Activated naive CD4-positive, alpha-beta T cell treated with anti-CD3 and anti-CD28 coated beads, Interleukin-2, amount 10 ng/mL, durations not matched to agents 7 days and 5 days (primary cell): Measurements from ENCODE around the gene DIO3.

Source experiments
- CTCF ChIA-PET: fragments of 350-600 bp; sonication (Branson Sonifier 250); formaldehyde crosslinking; loops from one replicate; lab custom pipeline; 2021; ENCODE audit warnings: antibody characterized with exemption; lab: Charles Lee
- DNase-seq: peaks from one replicate; pipeline ENCODE4 v3.0.0-alpha.2; 2020
- H3K27ac Mint-ChIP-seq: one replicate; pipeline ENCODE4 v1.8.0; 2021; ENCODE audit warnings: mild to moderate bottlenecking, moderate library complexity, mixed read lengths
- H3K27me3 Mint-ChIP-seq: one replicate; pipeline ENCODE4 v1.8.0; 2021; ENCODE audit warnings: mild to moderate bottlenecking, mixed read lengths
- H3K36me3 Mint-ChIP-seq: one replicate; pipeline ENCODE4 v1.8.0; 2021; ENCODE audit warnings: mixed read lengths
- H3K4me1 Mint-ChIP-seq: one replicate; pipeline ENCODE4 v1.8.0; 2021; ENCODE audit warnings: mixed read lengths
- H3K4me3 Mint-ChIP-seq: one replicate; pipeline ENCODE4 v1.8.0; 2021; ENCODE audit warnings: mild to moderate bottlenecking, moderate library complexity, mixed read lengths
- H3K9me3 Mint-ChIP-seq: one replicate; pipeline ENCODE4 v1.8.0; 2021; ENCODE audit warnings: mixed read lengths

DIO3 gene

DNA sequence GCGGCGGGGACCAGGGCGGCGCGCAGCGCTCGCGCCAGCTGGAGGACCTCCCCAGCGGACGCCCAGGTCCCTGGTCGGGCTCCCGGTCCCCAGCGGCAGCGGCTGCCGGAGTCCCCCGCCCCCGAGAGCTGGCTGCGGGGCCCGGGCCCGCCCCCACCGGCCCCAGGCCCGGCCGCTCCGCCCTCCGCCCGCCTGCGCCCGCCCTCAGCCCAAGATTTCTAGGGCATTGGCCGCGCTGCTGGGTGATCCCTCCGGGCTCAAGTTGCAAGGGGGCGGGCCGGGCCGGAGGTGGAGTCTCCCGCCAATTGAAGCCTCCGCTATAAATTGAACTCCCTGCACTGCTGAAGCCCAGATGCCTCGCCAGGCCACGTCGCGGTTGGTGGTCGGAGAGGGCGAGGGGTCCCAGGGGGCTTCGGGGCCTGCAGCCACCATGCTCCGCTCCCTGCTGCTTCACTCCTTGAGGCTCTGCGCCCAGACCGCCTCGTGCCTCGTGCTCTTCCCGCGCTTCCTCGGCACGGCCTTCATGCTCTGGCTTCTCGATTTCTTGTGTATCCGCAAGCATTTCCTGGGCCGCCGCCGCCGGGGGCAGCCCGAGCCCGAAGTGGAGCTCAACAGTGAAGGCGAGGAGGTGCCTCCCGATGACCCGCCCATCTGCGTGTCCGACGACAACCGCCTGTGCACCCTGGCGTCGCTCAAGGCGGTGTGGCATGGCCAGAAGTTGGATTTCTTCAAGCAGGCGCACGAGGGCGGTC lies at the start of gene DIO3:
TSS of gene DIO3 (plus strand) at position 351 of the 752 bp plus-strand sequence.
- Mint-ChIP-seq H3K27me3 (peaks cover 92% of the 10 kb centered on the region), H3K27ac (peak within 1 kb of the TSS; percentile 24), H3K36me3 (peaks cover 11% of the 10 kb centered on the region), H3K4me1 (peaks cover 4% of the 10 kb centered on the region), H3K4me3 (peak within 1 kb of the TSS; percentile 59), H3K9me3 (peaks cover 6% of the 10 kb centered on the region)
- CTCF ChIA-PET, result no interaction called here
- DNase-seq, result no peak

DNA sequence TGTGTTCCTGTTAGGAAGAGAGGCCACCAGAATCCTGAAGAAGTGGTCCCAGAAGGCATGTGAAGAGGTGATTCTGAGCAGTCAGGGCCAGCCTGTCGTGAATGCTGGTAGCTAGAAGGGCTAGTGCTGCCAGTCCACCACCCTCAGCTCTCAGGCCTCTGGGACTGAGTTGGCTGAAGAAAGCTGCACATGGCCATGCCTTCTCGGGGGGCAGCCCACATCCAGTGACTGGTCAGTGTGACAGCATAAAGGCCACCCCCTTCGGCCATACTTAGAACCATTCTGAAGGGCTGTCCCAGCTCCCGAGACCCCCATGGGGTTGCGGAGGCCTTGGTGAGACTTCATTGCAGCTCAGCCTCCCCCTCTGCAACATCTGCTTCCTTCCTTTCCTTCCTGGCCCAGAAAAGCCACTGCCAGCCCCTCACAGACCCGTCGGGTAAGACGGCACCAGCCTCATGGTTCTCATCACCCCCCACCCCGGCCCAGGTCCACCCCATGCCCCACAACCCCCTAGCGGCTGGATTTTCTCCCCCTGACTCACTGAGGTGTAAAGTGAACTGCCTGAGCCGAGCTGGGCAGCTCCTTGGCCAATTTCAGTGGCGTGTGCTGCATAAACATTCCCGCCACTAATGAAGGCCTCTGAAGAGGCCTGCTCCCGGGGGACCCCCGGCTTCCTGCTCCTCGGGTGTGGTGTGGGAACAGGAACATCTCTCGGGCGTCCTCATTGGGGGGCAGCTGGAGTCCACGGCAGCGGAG lies 49.5 kb upstream of the DIO3 start:
- Mint-ChIP-seq H3K4me3 (no peak overlapping the region), H3K36me3 (no peaks in the 10 kb centered on the region), H3K9me3 (peaks cover 10% of the 10 kb centered on the region), H3K27me3 (peaks cover 4% of the 10 kb centered on the region), H3K27ac (no peak overlapping the region), H3K4me1 (no peaks in the 10 kb centered on the region)
- DNase-seq, result no peak
- CTCF ChIA-PET, result no interaction called here

DNA sequence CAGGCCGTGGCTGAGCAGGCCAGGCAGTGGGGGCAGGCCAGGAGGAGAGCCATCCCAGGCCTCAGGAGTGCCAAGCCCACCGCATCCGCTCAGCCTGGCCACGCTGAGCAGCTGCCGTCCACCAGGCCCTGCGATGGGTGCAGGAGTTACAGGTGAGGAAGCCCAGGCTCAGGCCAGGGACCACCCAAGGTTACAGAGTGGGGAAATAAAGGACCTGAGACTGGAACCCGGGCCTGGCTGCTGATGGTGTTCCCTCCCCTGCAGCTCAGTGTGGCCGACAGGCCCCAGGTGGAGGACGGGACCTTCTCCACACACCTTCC lies 49.0 kb upstream of the DIO3 start:
- CTCF ChIA-PET, result no interaction called here
- Mint-ChIP-seq H3K4me1 (no peaks in the 10 kb centered on the region), H3K27ac (no peak overlapping the region), H3K4me3 (no peak overlapping the region), H3K27me3 (peaks cover 4% of the 10 kb centered on the region), H3K9me3 (peaks cover 10% of the 10 kb centered on the region), H3K36me3 (no peaks in the 10 kb centered on the region)
- no peak for DNase-seq

DNA sequence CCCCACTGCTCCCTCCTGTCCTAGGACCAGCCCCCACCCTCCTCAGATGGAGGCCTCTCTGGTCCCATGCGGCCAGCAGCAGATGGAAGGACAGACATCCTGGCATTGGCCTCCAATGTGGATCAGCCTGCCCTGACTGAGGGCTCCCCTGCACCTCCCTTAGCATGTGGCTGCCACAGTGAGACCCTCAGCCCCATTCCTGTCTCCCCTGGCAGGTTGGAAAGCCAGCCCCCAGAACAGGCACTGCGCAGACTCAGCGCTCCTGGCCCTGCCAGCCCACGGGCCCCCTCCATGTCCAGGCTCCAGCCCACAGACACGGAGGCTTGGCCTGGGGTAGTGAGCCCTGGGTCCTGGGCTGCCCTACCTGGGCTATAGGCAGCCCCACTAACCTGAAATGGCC lies 47.2 kb upstream of the DIO3 start:
- Mint-ChIP-seq H3K27ac (no peak overlapping the region), H3K4me1 (no peaks in the 10 kb centered on the region), H3K4me3 (no peak overlapping the region), H3K9me3 (peaks cover 10% of the 10 kb centered on the region), H3K27me3 (peaks cover 4% of the 10 kb centered on the region), H3K36me3 (no peaks in the 10 kb centered on the region)
- CTCF ChIA-PET, result no interaction called here
- no peak for DNase-seq

DNA sequence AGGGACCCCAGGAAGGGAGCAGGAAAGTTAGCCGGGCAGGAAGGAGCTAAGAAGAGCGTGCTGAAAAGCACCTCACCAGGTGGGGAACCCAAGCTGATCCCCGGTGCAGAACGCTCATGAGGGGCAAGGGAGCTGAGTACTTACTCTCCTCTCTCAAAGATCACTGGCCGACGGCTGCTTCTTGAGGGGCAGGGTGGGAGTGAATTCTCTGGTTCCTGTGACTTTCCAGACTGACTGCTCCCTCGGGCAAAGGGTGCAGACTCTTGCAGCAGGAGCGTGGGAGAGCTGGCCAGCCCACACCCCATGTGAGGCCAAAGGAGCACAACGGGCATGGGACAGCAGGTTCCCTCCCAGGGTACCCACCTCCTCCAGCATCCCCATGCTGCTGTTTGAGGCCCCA lies 44.9 kb upstream of the DIO3 start:
- CTCF ChIA-PET, result no interaction called here
- peaks cover 2% of the 10 kb centered on the region for H3K27me3 Mint-ChIP-seq
- DNase-seq, result no peak
- H3K27ac Mint-ChIP-seq, result no peak overlapping the region
- H3K36me3 Mint-ChIP-seq, result no peaks in the 10 kb centered on the region
- H3K9me3 Mint-ChIP-seq, result peaks cover 10% of the 10 kb centered on the region
- no peak overlapping the region for H3K4me3 Mint-ChIP-seq
- H3K4me1 Mint-ChIP-seq, result no peaks in the 10 kb centered on the region

DNA sequence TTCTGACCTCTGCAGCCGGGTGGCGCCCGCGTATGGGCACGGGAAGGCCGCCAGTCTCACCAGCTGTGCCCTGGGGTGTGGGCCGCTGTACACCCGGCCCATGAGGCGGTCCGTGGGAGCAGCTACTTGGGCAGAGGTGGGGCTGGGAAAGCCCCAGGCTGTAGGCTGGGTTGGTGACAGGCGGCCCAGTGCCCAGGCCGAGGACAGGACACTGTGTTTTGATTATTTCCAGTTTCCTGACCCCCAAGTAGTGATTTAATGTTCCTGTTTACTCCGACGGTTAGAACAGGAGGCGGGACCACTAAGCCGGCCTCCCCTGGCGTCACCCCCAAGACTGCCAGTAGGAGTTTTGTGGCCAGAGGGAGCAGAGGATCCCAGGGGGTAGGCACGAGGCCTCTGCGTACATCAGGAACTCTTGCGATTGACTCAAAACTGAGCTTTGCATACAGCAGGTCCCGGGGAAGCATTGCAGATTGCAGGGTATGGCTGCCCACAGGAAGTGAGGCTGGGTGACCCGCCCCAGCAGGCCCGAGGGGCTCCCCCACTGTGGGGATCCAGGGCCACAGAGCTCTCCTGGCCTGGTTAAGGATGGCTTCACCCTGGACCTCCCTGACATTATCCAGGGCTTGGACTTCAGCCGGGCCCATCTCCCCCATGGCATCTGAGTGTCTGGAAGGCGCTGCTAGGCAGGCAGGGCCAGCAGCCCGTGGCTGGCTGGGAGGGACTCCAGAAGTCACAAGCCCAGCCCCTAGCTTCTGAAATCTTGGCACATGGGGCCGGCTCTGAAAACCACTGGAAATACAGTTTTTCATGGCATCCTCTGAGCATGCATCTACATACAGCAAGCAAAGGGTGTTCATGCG lies 42.5 kb upstream of the DIO3 start:
- CTCF ChIA-PET, result no interaction called here
- H3K36me3 Mint-ChIP-seq, result no peaks in the 10 kb centered on the region
- no peak for DNase-seq
- peaks cover 10% of the 10 kb centered on the region for H3K9me3 Mint-ChIP-seq
- no peak overlapping the region for H3K4me3 Mint-ChIP-seq
- no peaks in the 10 kb centered on the region for H3K4me1 Mint-ChIP-seq
- H3K27ac Mint-ChIP-seq, result no peak overlapping the region
- H3K27me3 Mint-ChIP-seq, result no peaks in the 10 kb centered on the region

DNA sequence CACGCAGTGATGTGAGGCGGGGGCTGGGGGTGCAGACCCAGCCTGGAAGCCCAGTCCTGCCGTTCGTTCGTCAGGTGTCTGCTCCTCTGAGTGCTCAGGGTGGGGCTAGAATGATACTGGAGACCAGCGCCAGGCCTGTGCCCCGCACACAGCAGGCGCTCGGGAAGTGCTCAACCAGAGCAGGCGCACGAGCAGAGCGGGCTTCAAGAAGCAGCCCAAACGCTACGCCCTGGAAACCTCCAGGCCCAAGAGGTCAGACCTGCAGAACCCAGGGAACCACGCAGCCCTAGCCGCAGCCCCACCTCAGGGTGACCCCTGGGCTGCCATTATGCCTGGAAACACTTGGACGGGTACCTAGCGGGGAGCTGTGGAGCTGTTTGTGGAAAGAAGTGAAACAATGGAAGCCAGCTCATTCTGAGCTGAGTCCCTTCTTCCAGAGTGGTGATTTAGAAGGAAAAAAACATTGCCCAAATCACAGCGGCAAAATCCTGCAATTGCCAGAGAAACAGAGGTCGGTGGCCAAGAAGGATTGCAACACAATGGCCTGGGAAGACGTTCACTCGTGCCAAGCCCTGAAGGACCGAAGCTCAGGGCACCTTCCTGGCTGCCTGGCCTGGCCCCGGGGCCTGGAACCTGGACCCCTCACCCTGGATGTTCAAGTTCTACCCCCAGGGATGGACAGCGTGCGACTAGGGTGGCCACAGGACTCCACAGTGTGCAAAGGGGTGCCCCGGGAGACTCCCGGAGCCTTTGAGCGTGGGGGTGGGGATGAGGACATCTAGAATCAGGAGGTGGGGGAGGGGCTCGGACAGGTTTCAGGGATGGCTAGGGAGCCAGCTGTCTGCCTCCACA lies 40.4 kb upstream of the DIO3 start:
- peaks cover 4% of the 10 kb centered on the region for H3K9me3 Mint-ChIP-seq
- DNase-seq, result no peak
- H3K36me3 Mint-ChIP-seq, result no peaks in the 10 kb centered on the region
- H3K27ac Mint-ChIP-seq, result peak overlapping the region; percentile 72
- no peaks in the 10 kb centered on the region for H3K27me3 Mint-ChIP-seq
- no peaks in the 10 kb centered on the region for H3K4me1 Mint-ChIP-seq
- CTCF ChIA-PET, result no interaction called here
- no peak overlapping the region for H3K4me3 Mint-ChIP-seq

DNA sequence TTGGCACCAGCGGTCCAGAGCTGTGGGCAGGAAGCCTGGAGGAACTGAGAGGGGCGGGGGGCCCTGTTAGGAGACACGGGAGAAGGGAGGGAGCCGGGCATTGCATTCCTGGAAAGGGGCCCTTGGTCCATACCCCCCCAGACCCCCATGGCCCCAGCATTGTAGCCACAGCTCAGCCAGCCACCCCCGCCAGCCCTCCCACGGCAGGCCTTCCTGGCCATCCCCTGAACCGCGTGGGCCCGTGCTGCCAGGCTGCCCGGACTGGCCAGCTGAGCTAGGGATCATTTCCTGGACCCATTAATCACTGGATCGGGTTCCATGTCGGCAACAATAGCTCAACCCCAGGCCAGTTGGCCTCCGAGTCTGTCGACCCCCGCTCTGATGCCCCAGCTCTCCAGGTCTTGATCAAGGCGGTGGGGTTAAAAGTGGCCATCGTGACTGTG lies 39.8 kb upstream of the DIO3 start:
- DNase-seq, result no peak
- H3K27ac Mint-ChIP-seq, result no peak overlapping the region
- no peaks in the 10 kb centered on the region for H3K36me3 Mint-ChIP-seq
- CTCF ChIA-PET, result no interaction called here
- H3K27me3 Mint-ChIP-seq, result no peaks in the 10 kb centered on the region
- no peaks in the 10 kb centered on the region for H3K9me3 Mint-ChIP-seq
- no peaks in the 10 kb centered on the region for H3K4me1 Mint-ChIP-seq
- H3K4me3 Mint-ChIP-seq, result no peak overlapping the region

DNA sequence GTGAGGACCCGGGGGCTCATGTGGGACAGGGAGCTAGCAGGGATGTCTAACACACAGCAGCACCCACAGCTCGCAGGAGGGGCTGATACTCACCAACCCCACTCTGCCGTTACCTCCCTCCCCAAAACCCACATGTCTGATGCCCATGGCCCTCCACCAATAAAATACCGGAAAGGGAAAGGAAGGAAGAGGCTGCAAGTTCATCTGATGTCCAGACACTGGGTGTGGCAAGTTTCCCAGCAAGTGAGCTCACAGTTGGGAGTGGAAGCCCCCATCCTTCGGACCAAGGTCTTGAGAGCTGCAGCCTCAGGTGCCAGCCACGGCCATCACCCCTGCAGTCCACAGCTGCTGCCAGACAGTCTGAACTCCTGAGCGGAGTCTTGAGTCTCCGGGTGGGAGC lies 39.3 kb upstream of the DIO3 start:
- H3K4me3 Mint-ChIP-seq, result no peak overlapping the region
- no peak for DNase-seq
- no peaks in the 10 kb centered on the region for H3K9me3 Mint-ChIP-seq
- no peaks in the 10 kb centered on the region for H3K4me1 Mint-ChIP-seq
- no peaks in the 10 kb centered on the region for H3K27me3 Mint-ChIP-seq
- CTCF ChIA-PET, result no interaction called here
- no peak overlapping the region for H3K27ac Mint-ChIP-seq
- no peaks in the 10 kb centered on the region for H3K36me3 Mint-ChIP-seq

DNA sequence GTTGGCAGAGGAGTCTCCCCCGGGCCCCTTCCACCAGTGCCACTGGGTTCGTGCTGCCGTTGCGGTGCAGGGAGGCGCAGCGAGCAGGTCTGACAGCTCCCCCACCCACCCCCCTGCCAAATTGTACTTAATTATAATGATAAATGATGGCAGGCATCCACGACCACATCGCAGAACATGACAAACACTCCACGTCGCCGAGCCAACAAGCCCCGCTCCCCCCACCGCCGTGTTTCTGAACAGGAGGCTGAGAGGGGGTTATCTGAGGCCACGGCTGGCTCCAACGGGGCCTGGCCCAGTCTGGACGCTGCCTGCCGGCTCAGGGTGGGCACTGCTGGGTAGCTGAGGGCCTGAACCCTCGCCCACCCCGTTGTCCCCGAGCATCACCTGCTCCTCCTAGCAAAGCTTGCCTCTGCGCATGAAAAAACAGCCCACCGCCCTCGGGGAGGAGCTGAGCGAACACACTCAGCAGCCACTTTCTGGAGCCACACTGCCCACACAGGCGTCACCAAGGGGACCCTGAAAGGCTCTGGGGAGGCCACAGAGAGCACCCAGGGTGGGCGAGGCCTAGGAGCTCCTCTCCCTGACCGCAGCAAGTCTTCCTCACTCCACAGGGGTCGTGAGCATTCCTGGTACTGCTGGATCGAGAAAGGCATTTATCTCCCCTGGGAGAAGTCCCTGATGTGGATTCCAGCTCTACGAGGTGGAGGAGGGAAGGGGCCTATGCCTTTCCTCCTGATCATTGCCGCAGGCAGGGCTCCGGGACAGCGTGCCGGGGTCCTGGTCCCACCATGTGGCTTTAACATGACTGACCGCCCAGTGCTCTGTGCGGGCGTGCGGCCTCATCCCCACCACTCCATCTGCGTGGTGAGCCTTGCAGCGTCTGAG lies 35.4 kb upstream of the DIO3 start:
- CTCF ChIA-PET, result no interaction called here
- Mint-ChIP-seq H3K4me1 (peaks cover 5% of the 10 kb centered on the region), H3K27ac (no peak overlapping the region)

DNA sequence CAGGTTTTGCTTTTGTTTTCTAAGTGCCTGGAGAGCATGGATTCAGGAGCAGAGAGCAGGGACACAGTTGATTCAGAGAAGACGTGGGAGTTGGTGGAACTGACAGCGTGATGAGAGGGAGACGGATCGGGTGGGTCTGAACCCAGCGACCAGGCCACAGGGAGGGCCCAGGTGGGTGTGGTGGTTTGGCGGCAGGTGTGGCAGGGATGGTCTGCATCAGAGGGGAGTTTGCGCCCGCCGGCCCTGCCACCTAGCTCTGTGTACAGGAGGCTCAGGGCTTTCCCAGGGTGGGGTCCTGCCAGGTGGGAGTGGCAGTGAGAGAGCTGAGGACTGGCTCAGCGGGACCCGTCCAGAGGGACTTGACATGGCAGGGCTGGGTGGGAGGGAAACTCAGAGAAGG lies 33.3 kb upstream of the DIO3 start:
- no peaks in the 10 kb centered on the region for H3K9me3 Mint-ChIP-seq
- H3K27me3 Mint-ChIP-seq, result peaks cover 10% of the 10 kb centered on the region
- H3K36me3 Mint-ChIP-seq, result no peaks in the 10 kb centered on the region
- H3K4me3 Mint-ChIP-seq, result no peak overlapping the region
- no peak overlapping the region for H3K27ac Mint-ChIP-seq
- H3K4me1 Mint-ChIP-seq, result peaks cover 5% of the 10 kb centered on the region
- CTCF ChIA-PET, result no interaction called here
- no peak for DNase-seq

More for the DNA sequence above, 35.4 kb upstream of the DIO3 start:
- H3K27me3 Mint-ChIP-seq, result peaks cover 8% of the 10 kb centered on the region
- no peak for DNase-seq
- no peaks in the 10 kb centered on the region for H3K9me3 Mint-ChIP-seq
- no peaks in the 10 kb centered on the region for H3K36me3 Mint-ChIP-seq
- no peak overlapping the region for H3K4me3 Mint-ChIP-seq

DNA sequence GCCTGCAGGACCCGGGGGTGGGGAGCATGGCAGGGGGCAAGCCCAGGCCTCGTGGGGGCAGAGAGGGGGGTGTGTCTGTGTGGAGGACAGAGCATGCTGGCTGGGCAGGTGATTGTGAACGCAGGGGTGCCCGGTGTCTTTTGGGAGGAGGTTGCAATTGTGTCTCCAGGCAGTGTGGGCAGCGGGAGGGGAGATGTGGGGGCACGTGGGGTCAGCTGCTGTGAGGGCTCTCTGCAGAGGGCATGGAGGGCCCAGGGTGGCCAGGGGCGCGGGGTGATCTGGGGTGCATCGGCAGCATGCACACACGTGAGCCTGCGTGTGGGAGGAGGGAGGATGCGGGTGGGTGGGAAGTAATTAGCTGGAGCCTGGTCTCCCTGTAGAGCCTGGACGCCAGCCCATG lies 32.2 kb upstream of the DIO3 start:
- Mint-ChIP-seq H3K27ac (no peak overlapping the region), H3K4me3 (no peak overlapping the region), H3K4me1 (peaks cover 9% of the 10 kb centered on the region), H3K36me3 (no peaks in the 10 kb centered on the region), H3K9me3 (no peaks in the 10 kb centered on the region), H3K27me3 (peaks cover 17% of the 10 kb centered on the region)
- no peak for DNase-seq
- CTCF ChIA-PET, result no interaction called here

DNA sequence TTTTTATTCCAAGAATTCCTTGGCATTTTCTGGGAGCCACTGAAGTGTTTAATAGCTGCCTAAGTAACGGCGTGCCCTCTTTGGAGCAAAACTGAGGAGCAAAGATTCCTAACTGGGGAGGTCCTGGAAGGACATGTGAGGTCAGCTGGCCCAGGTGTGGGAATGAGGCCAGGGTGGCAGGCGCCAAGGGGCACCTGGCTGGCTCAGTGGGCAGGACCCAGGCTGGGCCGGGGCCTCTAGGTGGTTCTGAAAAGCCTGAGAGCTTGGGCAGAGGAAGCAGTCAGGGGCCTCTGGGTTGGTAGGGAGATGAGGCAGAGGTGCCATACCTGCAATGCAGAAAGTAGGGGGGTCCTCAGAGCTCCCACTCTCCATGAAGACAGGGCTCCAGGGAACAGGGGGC lies 27.1 kb upstream of the DIO3 start:
- no peaks in the 10 kb centered on the region for H3K9me3 Mint-ChIP-seq
- no peak overlapping the region for H3K4me3 Mint-ChIP-seq
- DNase-seq, result no peak
- peak overlapping the region; percentile 30 for H3K27ac Mint-ChIP-seq
- H3K4me1 Mint-ChIP-seq, result peaks cover 31% of the 10 kb centered on the region
- H3K27me3 Mint-ChIP-seq, result peaks cover 57% of the 10 kb centered on the region
- CTCF ChIA-PET, result no interaction called here
- H3K36me3 Mint-ChIP-seq, result no peaks in the 10 kb centered on the region
